H1 (cell line): Measurements from ENCODE around the gene S100A12. TPM values are rescaled to one million over a fixed set of nuclear protein-coding genes. Genes with fewer than 3 reads are reported as not detected.

Experiments
- CTCF ChIA-PET: fragments of 300-600 bp; sonication (Branson Sonifier 250); formaldehyde crosslinking; loops from one replicate; lab custom pipeline; 2021; ENCODE audit not compliant: partially characterized antibody; lab: Charles Lee
- POLR2A ChIA-PET: fragments of 300-600 bp; sonication (Branson Sonifier 250); formaldehyde crosslinking; loops from one replicate; lab custom pipeline; 2021; ENCODE audit warnings: inconsistent platforms; ENCODE audit not compliant: partially characterized antibody; lab: Charles Lee
- DNase-seq, 2 experiments: peaks; one replicate each; pipeline versions ENCODE4 v3.0.0 to v3.0.0-alpha.2; 2010 to 2022; ENCODE audit warnings: low spot score in 2 of 2, low read depth in 1 of 2, mixed read lengths in 1 of 2
- FAIRE-seq: peaks from 2 replicates; lab custom pipeline; 2011; peaks lifted over from hg19 to GRCh38; lab: Jason Lieb, UNC
- H2AFZ ChIP-seq: 2 replicates; pipeline ENCODE4 v1.8.1; 2012; ENCODE audit warnings: low read length, inconsistent platforms
- H2AK5ac ChIP-seq: 2 replicates; pipeline ENCODE4 v1.6.1; 2013; ENCODE audit warnings: low read depth, low read length
- H2BK120ac ChIP-seq: replicated peaks from 2 replicates; pipeline ENCODE3; 2013; ENCODE audit warnings: low read depth, low read length, inconsistent platforms
- H2BK12ac ChIP-seq: 2 replicates; pipeline ENCODE4 v1.6.1; 2013; ENCODE audit warnings: low read depth, low read length
- H2BK15ac ChIP-seq: 2 replicates; pipeline ENCODE4 v1.6.1; 2013; ENCODE audit warnings: low read length
- H2BK20ac ChIP-seq: 2 replicates; pipeline ENCODE4 v1.6.1; 2013; ENCODE audit warnings: low read length
- H2BK5ac ChIP-seq: 2 replicates; pipeline ENCODE4 v1.6.1; 2013; ENCODE audit warnings: low read depth, low read length
- H3K14ac ChIP-seq: 2 replicates; pipeline ENCODE4 v1.6.1; 2013; ENCODE audit warnings: inconsistent platforms; ENCODE audit not compliant: insufficient read length
- H3K18ac ChIP-seq: 2 replicates; pipeline ENCODE4 v1.6.1; 2013; ENCODE audit warnings: low read length; ENCODE audit errors: extremely low read depth
- H3K23ac ChIP-seq: 2 replicates; pipeline ENCODE4 v1.6.1; 2013; ENCODE audit warnings: inconsistent platforms; ENCODE audit not compliant: insufficient read length
- H3K23me2 ChIP-seq: 2 replicates; pipeline ENCODE4 v1.6.1; 2013; ENCODE audit warnings: low read depth, low read length
- H3K27ac ChIP-seq: 2 replicates; pipeline ENCODE4 v1.6.1; 2011; ENCODE audit warnings: low read depth, low read length, inconsistent platforms
- H3K27me3 ChIP-seq, 4 experiments: replicated peaks in 1 of 4; 1 replicate in 1 of 4; 2 replicates in 3 of 4; pipeline versions ENCODE4 v1.6.1 to v1.8.1; 2011 to 2013; ENCODE audit warnings: low read length in 3 of 4, mild to moderate bottlenecking in 3 of 4, inconsistent platforms in 2 of 4, mixed read lengths in 2 of 4, moderate library complexity in 1 of 4; ENCODE audit not compliant: control insufficient read depth in 3 of 4, insufficient read depth in 3 of 4; ENCODE audit errors: extremely low read depth in 1 of 4
- H3K36me3 ChIP-seq, 4 experiments: 2 replicates each; pipeline versions ENCODE4 v1.6.1 to v1.8.1; 2011 to 2013; ENCODE audit warnings: mild to moderate bottlenecking in 4 of 4, low read length in 3 of 4, moderate library complexity in 2 of 4, control low read depth in 1 of 4, inconsistent platforms in 1 of 4; ENCODE audit not compliant: insufficient read depth in 4 of 4, control insufficient read depth in 2 of 4
- H3K4ac ChIP-seq: replicated peaks from 2 replicates; pipeline ENCODE3; 2013; ENCODE audit warnings: low read length, low read depth, mixed read lengths, inconsistent platforms; ENCODE audit not compliant: insufficient read length
- H3K4me1 ChIP-seq, 4 experiments: replicated peaks in 1 of 4; 1 replicate in 1 of 4; 2 replicates in 3 of 4; pipeline versions ENCODE4 v1.6.1 to v1.8.1; 2011 to 2013; ENCODE audit warnings: low read length in 3 of 4, inconsistent platforms in 2 of 4, mixed read lengths in 1 of 4; ENCODE audit not compliant: insufficient read depth in 4 of 4, control insufficient read depth in 3 of 4
- H3K4me2 ChIP-seq, 2 experiments: 2 replicates each; pipeline versions ENCODE4 v1.6.1 to v1.8.1; 2011 to 2013; ENCODE audit warnings: low read depth in 2 of 2, low read length in 2 of 2, control low read depth in 1 of 2, inconsistent platforms in 1 of 2, mild to moderate bottlenecking in 1 of 2; ENCODE audit not compliant: insufficient read depth in 1 of 2
- H3K4me3 ChIP-seq, 4 experiments: fragments of 200-600, 300-600 bp in 1 of 4; sonication (generic), shearing (Covaris generic), sonication (Bioruptor Twin) in 1 of 4; 2 replicates each; pipeline versions ENCODE4 v1.5.1 to v1.8.1; 2011 to 2016; ENCODE audit warnings: low read length in 4 of 4, low read depth in 3 of 4, control low read depth in 2 of 4, inconsistent platforms in 2 of 4, mild to moderate bottlenecking in 2 of 4, mixed read lengths in 1 of 4, moderate library complexity in 1 of 4; ENCODE audit not compliant: insufficient read depth in 2 of 4; ENCODE audit errors: extremely low read depth in 1 of 4
- H3K56ac ChIP-seq: replicated peaks from 2 replicates; pipeline ENCODE3; 2013; ENCODE audit warnings: low read depth, mild to moderate bottlenecking, mixed read lengths, low read length, inconsistent platforms; ENCODE audit not compliant: insufficient read length
- H3K79me1 ChIP-seq: 2 replicates; pipeline ENCODE4 v1.6.1; 2013; ENCODE audit warnings: low read depth, low read length, control low read depth
- H3K79me2 ChIP-seq, 2 experiments: 2 replicates each; pipeline versions ENCODE4 v1.6.1 to v1.8.1; 2012 to 2013; ENCODE audit warnings: low read length in 2 of 2, mild to moderate bottlenecking in 2 of 2, inconsistent platforms in 1 of 2; ENCODE audit not compliant: insufficient read depth in 2 of 2, control insufficient read depth in 1 of 2
- H3K9ac ChIP-seq, 4 experiments: replicated peaks in 1 of 4; 1 replicate in 1 of 4; 2 replicates in 3 of 4; pipeline versions ENCODE4 v1.6.1 to v1.8.1; 2011 to 2013; ENCODE audit warnings: low read depth in 3 of 4, low read length in 3 of 4, control low read depth in 2 of 4, mild to moderate bottlenecking in 2 of 4, moderate library complexity in 2 of 4, inconsistent platforms in 1 of 4; ENCODE audit errors: extremely low read depth in 1 of 4
- H3K9me3 ChIP-seq, 2 experiments: 2 replicates each; pipeline versions ENCODE4 v1.6.1 to v1.8.1; 2012 to 2013; ENCODE audit warnings: mild to moderate bottlenecking in 2 of 2, moderate library complexity in 2 of 2, control low read depth in 1 of 2, inconsistent platforms in 1 of 2, low read depth in 1 of 2, low read length in 1 of 2, mixed read lengths in 1 of 2; ENCODE audit not compliant: insufficient read depth in 2 of 2
- H4K20me1 ChIP-seq, 2 experiments: replicated peaks in 1 of 2; 2 replicates each; pipeline versions ENCODE3 to v1.8.1; 2011 to 2013; ENCODE audit warnings: inconsistent platforms in 2 of 2, low read length in 2 of 2, mild to moderate bottlenecking in 1 of 2; ENCODE audit not compliant: insufficient read depth in 2 of 2, control insufficient read depth in 1 of 2
- H4K5ac ChIP-seq: 2 replicates; pipeline ENCODE4 v1.6.1; 2013; ENCODE audit warnings: low read length, low read depth, mixed read lengths, inconsistent platforms; ENCODE audit not compliant: insufficient read length
- H4K8ac ChIP-seq: 2 replicates; pipeline ENCODE4 v1.8.0; 2013; ENCODE audit warnings: mild to moderate bottlenecking, moderate library complexity, low read length, inconsistent platforms; ENCODE audit not compliant: insufficient read depth; ENCODE audit errors: extremely low read depth
- H4K91ac ChIP-seq: replicated peaks from 2 replicates; pipeline ENCODE3; 2013; ENCODE audit warnings: low read length, mixed read lengths, inconsistent platforms; ENCODE audit not compliant: insufficient read length
- CHD1 ChIP-seq: IDR thresholded peaks from 2 replicates; pipeline ENCODE4 v1.6.1; 2012; ENCODE audit warnings: low read depth, low read length, improper control_type of control experiment
- PHF8 ChIP-seq: fragments of 200-600 bp; sonication (generic); conservative IDR thresholded peaks from 2 replicates; pipeline ENCODE4 v1.7.1; 2012; ENCODE audit warnings: low read depth, mild to moderate bottlenecking, inconsistent platforms, low read length, moderate library complexity
- RAD21 ChIP-seq, 2 experiments: IDR thresholded peaks in 1 of 2; conservative IDR thresholded peaks in 1 of 2; 2 replicates each; pipeline ENCODE4 v1.6.1; 2011; ENCODE audit warnings: low read depth in 2 of 2, low read length in 2 of 2, improper control_type of control experiment in 1 of 2, inconsistent platforms in 1 of 2, mild to moderate bottlenecking in 1 of 2, moderate library complexity in 1 of 2
- whole genome bisulfite sequencing, 2 experiments: shearing (Covaris generic) in 1 of 2; methylation state at CpG; one replicate each; pipeline versions ENCODE4 v1.1.6 to v1.1.7; 2013 to 2015; ENCODE audit warnings: low lambda C conversion rate in 2 of 2, mixed read lengths in 2 of 2, inconsistent platforms in 1 of 2, low coverage in 1 of 2, missing lambda C conversion rate in 1 of 2; ENCODE audit not compliant: insufficient replicate concordance in 2 of 2, insufficient coverage in 1 of 2, insufficient read length in 1 of 2; ENCODE audit errors: extremely low coverage in 1 of 2, missing lambda C conversion rate in 1 of 2; 5-methylcytosine and 5-hydroxymethylcytosine counted together
- polyA plus RNA-seq, 7 experiments: library from polyadenylated mRNA; depleted of rRNA in 3 of 7; stranded (reverse) in 5 of 7; unstranded in 2 of 7; fragments of >200 nt in 5 of 7; fragments of 200-250 nt in 2 of 7; gene quantifications; 1 replicate in 5 of 7; 2 replicates in 1 of 7; 4 replicates in 1 of 7; pipeline versions ENCODE4 v1.2.1 to v1.2.3, GENCODE V29; 2011 to 2013; ENCODE audit warnings: missing spikeins in 2 of 7, mixed read lengths in 2 of 7
- total RNA-seq: library from RNA; stranded (reverse); fragmentation: NEBNext Ultra II Directional; extraction: Animal tissue kit (Norgen Biotek cat#: 25700); gene quantifications from 2 replicates; pipeline ENCODE4 v1.2.1, GENCODE V29; 2021
- TF ChIP-seq, protein P1 (sequence below), 3 experiments: IDR thresholded peaks; 1 replicate in 2 of 3; 2 replicates in 1 of 3; pipeline versions ENCODE4 v1.5.1 to v1.6.1; 2011; ENCODE audit warnings: low read length in 3 of 3, mild to moderate bottlenecking in 3 of 3, inconsistent platforms in 2 of 3, low read depth in 1 of 3, moderate library complexity in 1 of 3; ENCODE audit not compliant: insufficient read depth in 1 of 3; ENCODE audit errors: control extremely low read depth in 1 of 3

Gene S100A12
- total and polyA plus RNA-seq, 2 of the 8 experiments (the other 6 are each of a cell fraction or from before 2014, with no cell fraction given) = not detected

DNA sequence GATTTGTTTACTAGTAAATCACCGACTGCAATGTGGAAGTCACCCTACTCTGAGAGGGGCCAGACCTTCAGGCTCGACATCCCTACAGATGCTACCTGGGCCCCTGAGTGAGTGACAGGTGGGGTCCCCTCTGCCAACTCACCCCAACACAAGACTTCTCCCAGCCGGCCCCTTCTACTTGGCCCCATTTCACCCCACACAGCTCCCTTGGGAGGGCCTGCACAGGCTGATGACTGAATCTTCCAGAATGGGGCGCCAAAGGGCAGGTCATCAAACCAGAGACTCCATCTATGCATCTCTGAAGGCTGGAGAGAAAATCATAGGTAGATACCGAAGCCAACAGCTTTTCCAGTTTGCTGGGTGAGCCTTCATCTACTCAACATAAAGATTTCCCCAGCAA lies 24.8 kb upstream of the S100A12 start:
- Histone ChIP-seq H4K8ac (no peak overlapping the region), H2BK5ac (no peak overlapping the region), H2AFZ (no peak overlapping the region), H3K36me3 (no peaks in the 10 kb centered on the region), H4K91ac (no peak overlapping the region), H4K5ac (no peak overlapping the region), H3K27me3 (peaks cover 0 to 11% (median 8%) of the 10 kb centered on the region in 4 experiments; a peak in 6 of 7 replicates), H3K9me3 (peaks cover 2 to 3% of the 10 kb centered on the region in 2 experiments; a peak in 1 of 4 replicates), H2BK20ac (no peak overlapping the region), H3K14ac (no peak overlapping the region), H2BK120ac (no peak overlapping the region), H3K23me2 (no peaks in the 10 kb centered on the region), H3K4me3 (no peak overlapping the region), H3K4me1 (no peaks in the 10 kb centered on the region; a peak in 1 of 7 replicates), H4K20me1 (no peaks in the 10 kb centered on the region), H3K79me1 (no peaks in the 10 kb centered on the region), H2BK12ac (no peak overlapping the region), H3K18ac (no peak overlapping the region), H2BK15ac (no peak overlapping the region), H3K4me2 (no peak overlapping the region), H3K27ac (no peak overlapping the region), H2AK5ac (no peak overlapping the region), H3K4ac (no peak overlapping the region), H3K79me2 (no peaks in the 10 kb centered on the region), H3K9ac (no peak overlapping the region), H3K23ac (no peak overlapping the region), H3K56ac (no peak overlapping the region)
- POLR2A ChIA-PET = no interaction called here
- 73% methylated on average over 5 of the region's 5 CpGs; no CpG with 5 or more reads in 1 of the 2 experiments for WGBS, 2 experiments
- CTCF ChIA-PET = interaction anchor here (0.7 to 6.4 kb wide), 21 partner anchors 8 to 228 kb away, joined by 3 to 63 read pairs (median 4); partner anchors contain the start of genes PGLYRP4, S100A1, S100A7A and S100A8
- FAIRE-seq (no peak), DNase-seq (peak in 1 of 2 experiments; percentile 49)
- peak; percentile 58 to 67 for TF ChIP-seq RAD21 (IDR thresholded peaks at IDR 0.05 in 1 of 2, conservative IDR thresholded peaks at IDR 0.05 in 1 of 2; ENCODE audit: low read depth in 2 of 2, low read length in 2 of 2)
- TF ChIP-seq CHD1 = no peak
- TF ChIP-seq PHF8 = no peak
- TF ChIP-seq, protein P1, sequence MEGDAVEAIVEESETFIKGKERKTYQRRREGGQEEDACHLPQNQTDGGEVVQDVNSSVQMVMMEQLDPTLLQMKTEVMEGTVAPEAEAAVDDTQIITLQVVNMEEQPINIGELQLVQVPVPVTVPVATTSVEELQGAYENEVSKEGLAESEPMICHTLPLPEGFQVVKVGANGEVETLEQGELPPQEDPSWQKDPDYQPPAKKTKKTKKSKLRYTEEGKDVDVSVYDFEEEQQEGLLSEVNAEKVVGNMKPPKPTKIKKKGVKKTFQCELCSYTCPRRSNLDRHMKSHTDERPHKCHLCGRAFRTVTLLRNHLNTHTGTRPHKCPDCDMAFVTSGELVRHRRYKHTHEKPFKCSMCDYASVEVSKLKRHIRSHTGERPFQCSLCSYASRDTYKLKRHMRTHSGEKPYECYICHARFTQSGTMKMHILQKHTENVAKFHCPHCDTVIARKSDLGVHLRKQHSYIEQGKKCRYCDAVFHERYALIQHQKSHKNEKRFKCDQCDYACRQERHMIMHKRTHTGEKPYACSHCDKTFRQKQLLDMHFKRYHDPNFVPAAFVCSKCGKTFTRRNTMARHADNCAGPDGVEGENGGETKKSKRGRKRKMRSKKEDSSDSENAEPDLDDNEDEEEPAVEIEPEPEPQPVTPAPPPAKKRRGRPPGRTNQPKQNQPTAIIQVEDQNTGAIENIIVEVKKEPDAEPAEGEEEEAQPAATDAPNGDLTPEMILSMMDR (IDR thresholded peaks at IDR 0.05; ENCODE audit: control extremely low read depth in 1 of 3, insufficient read depth in 1 of 3, low read depth in 1 of 3, low read length in 3 of 3) = peak; percentile 33 to 48 (median 45)
